ENCODE measurements around the gene DLX3.

Gene DLX3

GRCh38 chr17:50020841-50021599 is 26.0 kb upstream of the DLX3 start:
- no peak overlapping the region for H3K27ac Mint-ChIP-seq (ENCODE audit: low read depth)
- H3K36me3 Mint-ChIP-seq (ENCODE audit: insufficient read depth): no peaks in the 10 kb centered on the region
- ATAC-seq (replicated peaks; ENCODE audit: extremely low read depth, poor library complexity, severe bottlenecking) (no peak), DNase-seq (ENCODE audit: low spot score in 2 of 2) (no peak)
- H3K27me3 Mint-ChIP-seq: peaks cover 18% of the 10 kb centered on the region
- H3K4me1 Mint-ChIP-seq: no peaks in the 10 kb centered on the region
- H3K9me3 Mint-ChIP-seq: no peaks in the 10 kb centered on the region
- H3K4me3 Mint-ChIP-seq: no peak overlapping the region

- H3K27me3 Mint-ChIP-seq: peaks cover 18% of the 10 kb centered on the region
- no peak for DNase-seq (ENCODE audit: low spot score in 2 of 2)
- no peaks in the 10 kb centered on the region for H3K36me3 Mint-ChIP-seq (ENCODE audit: insufficient read depth)
- ATAC-seq (replicated peaks; ENCODE audit: extremely low read depth, poor library complexity, severe bottlenecking): no peak
- H3K27ac Mint-ChIP-seq (ENCODE audit: low read depth): no peak overlapping the region
- no peaks in the 10 kb centered on the region for H3K4me1 Mint-ChIP-seq
- no peak overlapping the region for H3K4me3 Mint-ChIP-seq
- H3K9me3 Mint-ChIP-seq: peaks cover 10% of the 10 kb centered on the region
These were observed 23.9 kb upstream of the DLX3 start for GRCh38 chr17:50018909-50019308.

- Mint-ChIP-seq H3K4me3 (no peak overlapping the region), H3K36me3 (ENCODE audit: insufficient read depth) (no peaks in the 10 kb centered on the region), H3K4me1 (no peaks in the 10 kb centered on the region), H3K9me3 (peaks cover 16% of the 10 kb centered on the region), H3K27me3 (peaks cover 30% of the 10 kb centered on the region), H3K27ac (ENCODE audit: low read depth) (no peak overlapping the region)
- ATAC-seq (replicated peaks; ENCODE audit: extremely low read depth, poor library complexity, severe bottlenecking) (no peak), DNase-seq (ENCODE audit: low spot score in 2 of 2) (no peak)
These were observed 20.1 kb upstream of the DLX3 start for GRCh38 chr17:50015146-50015545.

GRCh38 chr17:50014471-50015088 is 19.6 kb upstream of the DLX3 start:
- no peak overlapping the region for H3K27ac Mint-ChIP-seq (ENCODE audit: low read depth)
- no peaks in the 10 kb centered on the region for H3K36me3 Mint-ChIP-seq (ENCODE audit: insufficient read depth)
- DNase-seq (ENCODE audit: low spot score in 2 of 2): no peak
- ATAC-seq (replicated peaks; ENCODE audit: extremely low read depth, poor library complexity, severe bottlenecking): no peak
- H3K4me3 Mint-ChIP-seq: no peak overlapping the region
- H3K4me1 Mint-ChIP-seq: no peaks in the 10 kb centered on the region
- peaks cover 36% of the 10 kb centered on the region for H3K27me3 Mint-ChIP-seq
- H3K9me3 Mint-ChIP-seq: peaks cover 16% of the 10 kb centered on the region

GRCh38 chr17:50013079-50013478 is 18.1 kb upstream of the DLX3 start:
- H3K27me3 Mint-ChIP-seq: peaks cover 49% of the 10 kb centered on the region
- no peak overlapping the region for H3K4me3 Mint-ChIP-seq
- peaks cover 21% of the 10 kb centered on the region for H3K9me3 Mint-ChIP-seq
- H3K27ac Mint-ChIP-seq (ENCODE audit: low read depth): no peak overlapping the region
- DNase-seq (ENCODE audit: low spot score in 2 of 2) (no peak), ATAC-seq (replicated peaks; ENCODE audit: extremely low read depth, poor library complexity, severe bottlenecking) (no peak)
- no peaks in the 10 kb centered on the region for H3K4me1 Mint-ChIP-seq
- H3K36me3 Mint-ChIP-seq (ENCODE audit: insufficient read depth): no peaks in the 10 kb centered on the region

GRCh38 chr17:50009282-50009681 is 14.3 kb upstream of the DLX3 start:
- Mint-ChIP-seq H3K36me3 (ENCODE audit: insufficient read depth) (no peaks in the 10 kb centered on the region), H3K4me1 (no peaks in the 10 kb centered on the region), H3K27ac (ENCODE audit: low read depth) (no peak overlapping the region), H3K27me3 (peaks cover 70% of the 10 kb centered on the region), H3K4me3 (no peak overlapping the region), H3K9me3 (peaks cover 11% of the 10 kb centered on the region)
- DNase-seq (ENCODE audit: low spot score in 2 of 2): no peak
- no peak for ATAC-seq (replicated peaks; ENCODE audit: extremely low read depth, poor library complexity, severe bottlenecking)

- no peak overlapping the region for H3K4me3 Mint-ChIP-seq
- no peaks in the 10 kb centered on the region for H3K4me1 Mint-ChIP-seq
- ATAC-seq (replicated peaks; ENCODE audit: extremely low read depth, poor library complexity, severe bottlenecking) (no peak), DNase-seq (ENCODE audit: low spot score in 2 of 2) (no peak)
- no peaks in the 10 kb centered on the region for H3K36me3 Mint-ChIP-seq (ENCODE audit: insufficient read depth)
- no peak overlapping the region for H3K27ac Mint-ChIP-seq (ENCODE audit: low read depth)
- peaks cover 3% of the 10 kb centered on the region for H3K9me3 Mint-ChIP-seq
- peaks cover 66% of the 10 kb centered on the region for H3K27me3 Mint-ChIP-seq
These were observed 8.9 kb upstream of the DLX3 start for GRCh38 chr17:50003911-50004310.

- Mint-ChIP-seq H3K4me3 (no peak overlapping the region), H3K9me3 (no peaks in the 10 kb centered on the region), H3K27ac (ENCODE audit: low read depth) (no peak overlapping the region), H3K4me1 (peaks cover 21% of the 10 kb centered on the region), H3K27me3 (peaks cover 79% of the 10 kb centered on the region), H3K36me3 (ENCODE audit: insufficient read depth) (peaks cover 6% of the 10 kb centered on the region)
- DNase-seq (ENCODE audit: low spot score in 2 of 2) (no peak), ATAC-seq (replicated peaks; ENCODE audit: extremely low read depth, poor library complexity, severe bottlenecking) (no peak)
These were observed 4.0 kb upstream of the DLX3 start for GRCh38 chr17:49998836-49999511.

GRCh38 chr17:49997773-49998703 is 3.0 kb upstream of the DLX3 start:
- Mint-ChIP-seq H3K27me3 (peaks cover 89% of the 10 kb centered on the region), H3K9me3 (no peaks in the 10 kb centered on the region), H3K4me3 (no peak overlapping the region), H3K36me3 (ENCODE audit: insufficient read depth) (peaks cover 6% of the 10 kb centered on the region), H3K27ac (ENCODE audit: low read depth) (no peak overlapping the region), H3K4me1 (peaks cover 24% of the 10 kb centered on the region)
- peak; percentile 77 for DNase-seq (ENCODE audit: low spot score in 2 of 2)
- ATAC-seq (replicated peaks; ENCODE audit: extremely low read depth, poor library complexity, severe bottlenecking): peak; percentile 85

- peaks cover 24% of the 10 kb centered on the region for H3K4me1 Mint-ChIP-seq
- H3K4me3 Mint-ChIP-seq: peak overlapping the region; percentile 47
- peaks cover 6% of the 10 kb centered on the region for H3K36me3 Mint-ChIP-seq (ENCODE audit: insufficient read depth)
- H3K27ac Mint-ChIP-seq (ENCODE audit: low read depth): no peak overlapping the region
- H3K27me3 Mint-ChIP-seq: peaks cover 91% of the 10 kb centered on the region
- H3K9me3 Mint-ChIP-seq: no peaks in the 10 kb centered on the region
- no peak for ATAC-seq (replicated peaks; ENCODE audit: extremely low read depth, poor library complexity, severe bottlenecking)
- no peak for DNase-seq (ENCODE audit: low spot score in 2 of 2)
These were observed 2.3 kb upstream of the DLX3 start for GRCh38 chr17:49997301-49997650.

- Mint-ChIP-seq H3K27ac (ENCODE audit: low read depth) (no peak overlapping the region), H3K4me1 (peaks cover 24% of the 10 kb centered on the region), H3K9me3 (no peaks in the 10 kb centered on the region), H3K36me3 (ENCODE audit: insufficient read depth) (peaks cover 6% of the 10 kb centered on the region), H3K27me3 (peaks cover 91% of the 10 kb centered on the region), H3K4me3 (peak overlapping the region; percentile 47)
- ATAC-seq (replicated peaks; ENCODE audit: extremely low read depth, poor library complexity, severe bottlenecking) (peak; percentile 27), DNase-seq (ENCODE audit: low spot score in 2 of 2) (peak; percentile 37 to 73)
These were observed 1.7 kb upstream of the DLX3 start for GRCh38 chr17:49996495-49997300.

- peak overlapping the region; percentile 23 for H3K4me3 Mint-ChIP-seq
- H3K4me1 Mint-ChIP-seq: peaks cover 24% of the 10 kb centered on the region
- peak overlapping the region; percentile 42 for H3K27ac Mint-ChIP-seq (ENCODE audit: low read depth)
- peaks cover 6% of the 10 kb centered on the region for H3K36me3 Mint-ChIP-seq (ENCODE audit: insufficient read depth)
- DNase-seq (ENCODE audit: low spot score in 2 of 2) (no peak), ATAC-seq (replicated peaks; ENCODE audit: extremely low read depth, poor library complexity, severe bottlenecking) (no peak)
- peaks cover 91% of the 10 kb centered on the region for H3K27me3 Mint-ChIP-seq
- H3K9me3 Mint-ChIP-seq: no peaks in the 10 kb centered on the region
These were observed 1.1 kb upstream of the DLX3 start for GRCh38 chr17:49996121-49996494.

Data from central memory CD8-positive, alpha-beta T cell (primary cell).